Smooth muscle cell (in vitro differentiated cells): ENCODE measurements around the gene ZMIZ1. TPM values are rescaled to one million over a fixed set of nuclear protein-coding genes. Genes with fewer than 3 reads are reported as not detected.

Source experiments
- DNase-seq: peaks from one replicate; lab custom pipeline; 2025; ENCODE audit not compliant: unreplicated experiment; lab: John Stamatoyannopoulos, UW
- H2AFZ ChIP-seq: fragments of 200-600 bp; sonication (generic); 2 replicates; pipeline ENCODE4 v1.6.0; 2016; ENCODE audit warnings: antibody characterized with exemption, low read depth, mild to moderate bottlenecking
- H3F3A ChIP-seq: fragments of 200-600 bp; sonication (generic); 2 replicates; pipeline ENCODE4 v1.6.0; 2017; ENCODE audit warnings: antibody characterized with exemption, low read depth
- H3K27ac ChIP-seq: fragments of 200-600 bp; sonication (generic); 2 replicates; pipeline ENCODE4 v1.5.1; 2016; ENCODE audit warnings: low read depth, mild to moderate bottlenecking
- H3K27me3 ChIP-seq: fragments of 200-600 bp; sonication (generic); 2 replicates; pipeline ENCODE4 v1.6.1; 2016; ENCODE audit warnings: low read depth, mild to moderate bottlenecking
- H3K36me3 ChIP-seq: fragments of 200-600 bp; sonication (generic); 2 replicates; pipeline ENCODE4 v1.5.1; 2016; ENCODE audit warnings: low read depth
- H3K4me1 ChIP-seq: fragments of 200-600 bp; sonication (generic); 2 replicates; pipeline ENCODE4 v1.5.1; 2016; ENCODE audit warnings: low read depth
- H3K4me2 ChIP-seq: fragments of 200-600 bp; sonication (generic); 2 replicates; pipeline ENCODE4 v1.6.0; 2016; ENCODE audit warnings: mild to moderate bottlenecking
- H3K4me3 ChIP-seq: fragments of 200-600 bp; sonication (generic); 2 replicates; pipeline ENCODE4 v1.5.1; 2016; ENCODE audit warnings: mild to moderate bottlenecking
- H3K79me2 ChIP-seq: fragments of 200-600 bp; sonication (generic); 2 replicates; pipeline ENCODE4 v1.6.0; 2016; ENCODE audit warnings: low read depth, mild to moderate bottlenecking
- H3K9ac ChIP-seq: fragments of 200-600 bp; sonication (generic); 2 replicates; pipeline ENCODE4 v1.6.0; 2016; ENCODE audit warnings: low read depth
- H3K9me3 ChIP-seq: fragments of 200-600 bp; sonication (generic); replicated peaks from 2 replicates; pipeline ENCODE4 v1.5.1; 2016; ENCODE audit warnings: low read depth
- H4K20me1 ChIP-seq: fragments of 200-600 bp; sonication (generic); 2 replicates; pipeline ENCODE4 v1.6.0; 2016; ENCODE audit warnings: low read depth
- CTCF ChIP-seq: fragments of 200-600 bp; sonication (generic); IDR thresholded peaks from 2 replicates; pipeline ENCODE4 v1.5.1; 2017; ENCODE audit warnings: borderline replicate concordance, mild to moderate bottlenecking, antibody characterized with exemption; ENCODE audit not compliant: insufficient read depth, poor library complexity, severe bottlenecking
- WGBS: methylation state at CpG from one replicate; pipeline ENCODE4 v1.1.7; 2016; ENCODE audit warnings: low lambda C conversion rate; 5-methylcytosine and 5-hydroxymethylcytosine counted together
- polyA plus RNA-seq: library from polyadenylated mRNA; unstranded; fragments of >200 nt; fragmentation: Nextera tagmentation; extraction: Ambion mirVana; gene quantifications from 2 replicates; pipeline ENCODE4 v1.2.1, GENCODE V29; 2016
- total RNA-seq: library from RNA; depleted of rRNA; stranded (reverse); fragments of >200 nt; gene quantifications from 2 replicates; pipeline ENCODE4 v1.2.3, GENCODE V29; 2014

Gene ZMIZ1
- total and polyA plus RNA-seq, 2 experiments from 2014 or later: 24.2 to 31.3 TPM

DNA sequence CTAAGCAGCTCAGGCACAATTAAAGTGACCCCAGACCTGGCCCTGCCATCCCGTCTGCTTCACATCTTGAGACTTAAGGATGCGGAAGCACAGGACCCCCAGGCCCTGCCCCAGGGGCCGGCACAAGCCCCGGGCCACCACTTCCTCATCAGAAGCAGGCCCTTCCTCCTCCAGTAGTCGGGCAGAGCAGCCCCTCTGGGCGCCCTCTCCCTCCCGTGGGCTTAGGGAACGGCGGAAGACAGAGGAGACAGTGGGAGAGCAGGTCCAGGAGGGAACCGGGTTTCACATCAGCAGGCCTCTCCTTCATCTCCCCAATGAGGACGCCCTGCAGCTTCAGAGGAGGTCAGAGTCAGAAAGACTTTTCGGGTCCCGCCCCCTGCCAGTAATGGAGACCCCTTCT is 142.8 kb downstream of the ZMIZ1 start:
- H4K20me1 ChIP-seq: peaks cover 64% of the 10 kb centered on the region
- H3K27me3 ChIP-seq: no peaks in the 10 kb centered on the region
- H3K36me3 ChIP-seq: no peaks in the 10 kb centered on the region
- no peak overlapping the region for H3K27ac ChIP-seq
- H3F3A ChIP-seq: no peaks in the 10 kb centered on the region
- whole genome bisulfite sequencing: 94% methylated on average over 13 of the region's 13 CpGs
- no peaks in the 10 kb centered on the region for H3K79me2 ChIP-seq
- no peak for TF ChIP-seq CTCF
- no peak overlapping the region for H3K9ac ChIP-seq
- H2AFZ ChIP-seq: no peak overlapping the region
- no peaks in the 10 kb centered on the region for H3K9me3 ChIP-seq
- no peaks in the 10 kb centered on the region for H3K4me1 ChIP-seq
- H3K4me3 ChIP-seq: no peak overlapping the region
- no peak for DNase-seq
- no peak overlapping the region for H3K4me2 ChIP-seq

DNA sequence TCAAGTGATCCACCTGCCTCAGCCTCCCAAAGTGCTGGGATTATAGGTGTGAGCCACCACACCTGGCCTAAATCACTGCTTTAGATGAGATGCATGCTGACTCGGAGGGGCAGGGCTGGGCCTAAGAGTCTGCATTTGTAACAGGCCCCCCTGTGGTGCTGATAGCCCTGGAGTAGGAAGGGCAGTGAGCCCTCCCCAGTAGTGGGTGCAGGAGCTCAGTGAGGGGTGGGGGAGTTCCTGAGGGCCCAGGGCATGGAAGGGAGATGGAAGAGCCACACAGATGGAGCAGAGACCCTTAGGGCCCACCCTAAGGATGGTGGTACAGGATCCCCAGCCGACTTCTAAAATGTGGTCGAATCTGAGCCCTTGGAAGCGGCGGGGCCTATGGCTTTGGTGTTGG is 146.8 kb downstream of the ZMIZ1 start:
- Histone ChIP-seq H3K79me2 (no peaks in the 10 kb centered on the region), H3K4me2 (no peak overlapping the region), H3K36me3 (peaks cover 4% of the 10 kb centered on the region), H3K9me3 (no peaks in the 10 kb centered on the region), H3K27me3 (no peaks in the 10 kb centered on the region), H3K9ac (no peak overlapping the region), H3K4me1 (peaks cover 4% of the 10 kb centered on the region), H4K20me1 (peaks cover 56% of the 10 kb centered on the region), H2AFZ (no peak overlapping the region), H3K4me3 (no peak overlapping the region), H3F3A (peaks cover 2% of the 10 kb centered on the region), H3K27ac (no peak overlapping the region)
- DNase-seq: no peak
- 98% methylated on average over 5 of the region's 5 CpGs for WGBS
- TF ChIP-seq CTCF: no peak

DNA sequence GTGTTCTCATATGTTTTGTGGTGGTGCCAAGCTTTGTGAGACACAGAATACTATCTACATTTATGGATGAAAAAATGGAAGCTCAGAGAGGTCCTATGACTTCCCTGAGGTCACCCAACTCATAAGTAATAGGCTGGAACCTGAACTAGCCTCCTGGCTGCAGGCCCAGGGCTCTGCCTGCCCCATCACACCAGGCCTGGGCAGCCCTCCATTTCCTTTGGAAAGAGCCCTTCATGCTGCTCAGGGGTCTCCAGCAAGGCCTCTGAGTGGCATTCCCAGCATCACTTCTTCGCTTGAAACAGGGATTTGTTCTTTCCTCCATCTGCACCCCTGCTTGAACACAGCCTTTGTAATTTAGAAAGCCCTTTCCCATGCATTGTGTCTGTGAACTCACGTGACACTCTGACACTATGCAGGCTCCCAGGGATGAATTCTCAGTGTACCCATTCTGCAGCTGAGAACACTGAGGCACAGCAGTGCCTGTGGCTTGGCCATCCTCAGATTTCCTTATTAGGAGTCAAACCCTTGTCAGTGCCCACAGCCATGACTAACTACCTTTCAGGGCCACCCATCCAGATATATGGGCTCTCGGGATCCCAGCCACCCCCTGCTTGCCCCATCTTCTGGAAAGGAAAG is 150.7 kb downstream of the ZMIZ1 start:
- Histone ChIP-seq H3K36me3 (peaks cover 4% of the 10 kb centered on the region), H3K4me1 (peaks cover 32% of the 10 kb centered on the region), H3K79me2 (no peaks in the 10 kb centered on the region), H3K9ac (no peak overlapping the region), H3K27me3 (no peaks in the 10 kb centered on the region), H3K27ac (no peak overlapping the region), H2AFZ (no peak overlapping the region), H3K4me3 (no peak overlapping the region), H3F3A (peaks cover 8% of the 10 kb centered on the region), H3K9me3 (no peaks in the 10 kb centered on the region), H3K4me2 (no peak overlapping the region), H4K20me1 (peaks cover 67% of the 10 kb centered on the region)
- DNase-seq: no peak
- no peak for TF ChIP-seq CTCF
- 98% methylated on average over 3 of the region's 3 CpGs for whole genome bisulfite sequencing

- no peak for TF ChIP-seq CTCF
- Histone ChIP-seq H3K4me2 (no peak overlapping the region), H3K9me3 (no peaks in the 10 kb centered on the region), H4K20me1 (peaks cover 75% of the 10 kb centered on the region), H3K27ac (no peak overlapping the region), H3F3A (peaks cover 14% of the 10 kb centered on the region), H3K4me3 (no peak overlapping the region), H3K79me2 (no peaks in the 10 kb centered on the region), H2AFZ (no peak overlapping the region), H3K4me1 (peaks cover 40% of the 10 kb centered on the region), H3K9ac (no peak overlapping the region), H3K27me3 (no peaks in the 10 kb centered on the region), H3K36me3 (peaks cover 4% of the 10 kb centered on the region)
- 86% methylated on average over 7 of the region's 7 CpGs for WGBS
- DNase-seq: no peak
These were observed 151.5 kb downstream of the ZMIZ1 start for GRCh38 chr10:79220307-79220706.
